NCI-H187 treated with DMSO at 0.1 percent for 48 hours (cell line): ENCODE measurements around the gene ZNRF3.
"Not testable (repeated sequence)": the region's sequence is repeated elsewhere in the genome, so short reads cannot be mapped to it uniquely, and the experiment has no call there.

Experiments
- DNase-seq: peaks from one replicate; lab custom pipeline; 2025; lab: John Stamatoyannopoulos, UW

ZNRF3 gene

GRCh38 chr22:28933321-28933720, 49.9 kb downstream of the ZNRF3 start:
- no peak for DNase-seq

- peak; percentile 34 for DNase-seq
Measured at GRCh38 chr22:28934026-28934425, 50.7 kb downstream of the ZNRF3 start.

- DNase-seq = no peak
Measured at GRCh38 chr22:28935140-28935539, 51.8 kb downstream of the ZNRF3 start.

- DNase-seq = no peak
Measured at GRCh38 chr22:28935713-28936112, 52.3 kb downstream of the ZNRF3 start.

- DNase-seq = no peak
Measured at GRCh38 chr22:28936200-28936599, 52.8 kb downstream of the ZNRF3 start.

GRCh38 chr22:28937206-28938025, 54.0 kb downstream of the ZNRF3 start:
- DNase-seq = no peak

- DNase-seq = no peak
Measured at GRCh38 chr22:28938286-28938833, 55.0 kb downstream of the ZNRF3 start.

- DNase-seq = no peak
Measured at GRCh38 chr22:28939394-28939793, 56.0 kb downstream of the ZNRF3 start.

GRCh38 chr22:28939932-28940331, 56.6 kb downstream of the ZNRF3 start:
- no peak for DNase-seq

- DNase-seq = no peak
Measured at GRCh38 chr22:28940441-28940840, 57.1 kb downstream of the ZNRF3 start.

- no peak for DNase-seq
Measured at GRCh38 chr22:28942333-28942732, 59.0 kb downstream of the ZNRF3 start.

GRCh38 chr22:28942801-28943500, 59.6 kb downstream of the ZNRF3 start:
- no peak for DNase-seq

- DNase-seq = no peak
Measured at GRCh38 chr22:28943501-28943879, 60.1 kb downstream of the ZNRF3 start.

GRCh38 chr22:28947125-28947524, 63.8 kb downstream of the ZNRF3 start:
- no peak for DNase-seq

GRCh38 chr22:28948424-28948823, 65.1 kb downstream of the ZNRF3 start:
- DNase-seq = no peak

- DNase-seq = not testable (repeated sequence)
Measured at GRCh38 chr22:28948860-28949551, 65.6 kb downstream of the ZNRF3 start.

- no peak for DNase-seq
Measured at GRCh38 chr22:28949788-28950187, 66.4 kb downstream of the ZNRF3 start.

GRCh38 chr22:28950617-28951411, 67.4 kb downstream of the ZNRF3 start:
- DNase-seq = no peak

GRCh38 chr22:28951530-28951929, 68.2 kb downstream of the ZNRF3 start:
- DNase-seq = no peak

- no peak for DNase-seq
Measured at GRCh38 chr22:28951969-28952521, 68.7 kb downstream of the ZNRF3 start.

- DNase-seq = no peak
Measured at GRCh38 chr22:28952857-28953256, 69.5 kb downstream of the ZNRF3 start.
